GF-D8 (cell line): ENCODE results near the gene GK.
"Not testable (repeated sequence)": the region's sequence is repeated elsewhere in the genome, so short reads cannot be mapped to it uniquely, and the experiment has no call there.

Experiments used
- DNase-seq: peaks from one replicate; lab custom pipeline; 2025; lab: John Stamatoyannopoulos, UW

GK gene

GRCh38 chrX:30654386-30654785 lies 1.2 kb downstream of the GK start:
- not testable (repeated sequence) for DNase-seq

GRCh38 chrX:30654989-30655607 lies 1.9 kb downstream of the GK start:
- DNase-seq = no peak

- DNase-seq = no peak
Measured at GRCh38 chrX:30655991-30656390, 2.8 kb downstream of the GK start.

GRCh38 chrX:30657196-30658161 lies 4.3 kb downstream of the GK start:
- DNase-seq = no peak

- peak; percentile 61 for DNase-seq
Measured at GRCh38 chrX:30659421-30659820, 6.2 kb downstream of the GK start.

- no peak for DNase-seq
Measured at GRCh38 chrX:30661228-30661627, 8.0 kb downstream of the GK start.

GRCh38 chrX:30663322-30663721 lies 10.1 kb downstream of the GK start:
- DNase-seq = no peak

- no peak for DNase-seq
Measured at GRCh38 chrX:30665471-30665870, 12.2 kb downstream of the GK start.

GRCh38 chrX:30666094-30666493 lies 12.9 kb downstream of the GK start:
- DNase-seq = no peak

GRCh38 chrX:30668581-30668980 lies 15.4 kb downstream of the GK start:
- DNase-seq = no peak

GRCh38 chrX:30671189-30671588 lies 18.0 kb downstream of the GK start:
- not testable (repeated sequence) for DNase-seq

- no peak for DNase-seq
Measured at GRCh38 chrX:30673127-30673796, 20.0 kb downstream of the GK start.

- no peak for DNase-seq
Measured at GRCh38 chrX:30673884-30674598, 20.8 kb downstream of the GK start.

GRCh38 chrX:30674799-30675198 lies 21.6 kb downstream of the GK start:
- DNase-seq = no peak

GRCh38 chrX:30679369-30679768 lies 26.1 kb downstream of the GK start:
- DNase-seq = no peak

- DNase-seq = no peak
Measured at GRCh38 chrX:30680618-30681017, 27.4 kb downstream of the GK start.

- DNase-seq = no peak
Measured at GRCh38 chrX:30688641-30689040, 35.4 kb downstream of the GK start.

GRCh38 chrX:30689116-30689515 lies 35.9 kb downstream of the GK start:
- DNase-seq = no peak

GRCh38 chrX:30690330-30690729 lies 37.1 kb downstream of the GK start:
- no peak for DNase-seq

GRCh38 chrX:30693999-30694650 lies 40.9 kb downstream of the GK start:
- no peak for DNase-seq

- no peak for DNase-seq
Measured at GRCh38 chrX:30702736-30703135, 49.5 kb downstream of the GK start.
